Adipocyte (in vitro differentiated cells): ENCODE data around the gene ELANE.
"Not testable (repeated sequence)": the region's sequence is repeated elsewhere in the genome, so short reads cannot be mapped to it uniquely, and the experiment has no call there.

Source experiments
- DNase-seq: peaks from one replicate; pipeline ENCODE4 v3.0.0-alpha.2; 2015; ENCODE audit warnings: low read depth
- H3K27me3 ChIP-seq: replicated peaks from 2 replicates; pipeline ENCODE4 v1.7.0; 2013; ENCODE audit warnings: mild to moderate bottlenecking, low read length, moderate library complexity; ENCODE audit not compliant: control insufficient read depth, insufficient read depth
- H3K36me3 ChIP-seq: 2 replicates; pipeline ENCODE4 v1.7.0; 2013; ENCODE audit warnings: low read length, mild to moderate bottlenecking, moderate library complexity; ENCODE audit not compliant: control insufficient read depth, insufficient read depth, severe bottlenecking
- H3K4me1 ChIP-seq: 2 replicates; pipeline ENCODE4 v1.7.0; 2013; ENCODE audit warnings: mild to moderate bottlenecking, low read length, moderate library complexity; ENCODE audit not compliant: control insufficient read depth, insufficient read depth
- H3K4me3 ChIP-seq: 2 replicates; pipeline ENCODE4 v1.7.0; 2013; ENCODE audit warnings: mild to moderate bottlenecking, low read length, moderate library complexity
- H3K9ac ChIP-seq: 2 replicates; pipeline ENCODE4 v1.7.0; 2013; ENCODE audit warnings: mild to moderate bottlenecking, low read length, moderate library complexity
- H3K9me3 ChIP-seq: 2 replicates; pipeline ENCODE4 v1.7.0; 2013; ENCODE audit warnings: mild to moderate bottlenecking, low read length, moderate library complexity; ENCODE audit not compliant: control insufficient read depth

The ELANE gene

DNA sequence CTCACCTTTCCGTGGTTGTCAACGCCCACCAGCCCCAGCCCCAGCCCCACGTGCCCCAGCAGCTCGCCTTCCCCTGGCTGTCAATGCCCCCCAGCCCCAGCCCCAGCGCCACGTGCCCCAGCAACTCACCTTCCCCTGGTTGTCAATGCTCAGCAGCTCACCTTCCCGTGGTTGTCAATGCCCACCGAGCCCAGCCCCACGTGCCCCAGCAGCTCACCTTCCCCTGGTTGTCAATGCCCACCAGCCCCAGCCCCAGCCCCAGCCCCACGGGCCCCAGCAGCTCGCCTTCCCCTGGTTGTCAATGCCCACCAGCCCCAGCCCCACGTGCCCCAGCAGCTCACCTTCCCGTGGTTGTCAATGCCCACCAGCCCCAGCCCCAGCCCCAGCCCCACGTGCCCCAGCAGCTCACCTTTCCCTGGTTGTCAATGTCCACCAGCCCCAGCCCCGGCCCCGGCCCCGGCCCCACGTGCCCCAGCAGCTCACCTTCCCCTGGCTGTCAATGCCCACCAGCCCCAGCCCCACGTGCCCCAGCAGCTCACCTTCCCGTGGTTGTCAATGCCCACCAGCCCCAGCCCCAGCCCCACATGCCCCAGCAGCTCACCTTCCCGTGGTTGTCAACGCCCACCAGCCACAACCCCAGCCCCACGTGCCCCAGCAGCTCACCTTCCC lies 26.0 kb downstream of the ELANE start:
- not testable (repeated sequence) for DNase-seq, H3K9me3 ChIP-seq, H3K4me3 ChIP-seq, H3K9ac ChIP-seq, H3K27me3 ChIP-seq, H3K4me1 ChIP-seq
- peaks cover 48% of the 10 kb centered on the region for H3K36me3 ChIP-seq

DNA sequence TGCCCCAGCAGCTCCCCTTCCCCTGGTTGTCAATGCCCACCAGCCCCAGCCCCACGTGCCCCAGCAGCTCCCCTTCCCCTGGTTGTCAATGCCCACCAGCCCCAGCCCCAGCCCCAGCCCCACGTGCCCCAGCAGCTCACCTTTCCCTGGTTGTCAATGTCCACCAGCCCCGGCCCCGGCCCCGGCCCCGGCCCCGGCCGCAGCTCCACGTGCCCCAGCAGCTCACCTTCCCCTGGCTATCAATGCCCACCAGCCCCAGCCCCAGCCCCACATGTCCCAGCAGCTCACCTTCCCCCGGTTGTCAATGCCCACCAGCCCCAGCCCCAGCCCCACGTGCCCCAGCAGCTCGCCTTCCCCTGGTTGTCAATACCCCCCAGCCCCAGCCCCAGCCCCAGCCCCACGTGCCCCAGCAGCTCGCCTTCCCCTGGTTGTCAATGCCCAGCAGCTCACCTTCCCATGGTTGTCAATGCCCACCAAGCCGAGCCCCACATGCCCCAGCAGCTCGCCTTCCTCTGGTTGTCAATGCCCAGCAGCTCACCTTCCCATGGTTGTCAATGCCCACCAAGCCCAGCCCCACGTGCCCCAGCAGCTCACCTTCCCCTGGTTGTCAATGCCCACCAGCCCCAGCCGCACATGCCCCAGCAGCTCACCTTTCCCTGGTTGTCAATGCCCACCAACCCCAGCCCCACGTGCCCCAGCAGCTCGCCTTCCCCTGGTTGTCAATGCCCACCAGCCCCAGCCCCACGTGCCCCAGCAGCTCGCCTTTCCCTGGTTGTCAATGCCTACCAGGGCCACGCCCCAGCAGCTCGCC lies 26.9 kb downstream of the ELANE start:
- H3K4me1 ChIP-seq, H3K27me3 ChIP-seq, DNase-seq, H3K9me3 ChIP-seq, H3K4me3 ChIP-seq, H3K9ac ChIP-seq: not testable (repeated sequence)
- peaks cover 53% of the 10 kb centered on the region for H3K36me3 ChIP-seq

DNA sequence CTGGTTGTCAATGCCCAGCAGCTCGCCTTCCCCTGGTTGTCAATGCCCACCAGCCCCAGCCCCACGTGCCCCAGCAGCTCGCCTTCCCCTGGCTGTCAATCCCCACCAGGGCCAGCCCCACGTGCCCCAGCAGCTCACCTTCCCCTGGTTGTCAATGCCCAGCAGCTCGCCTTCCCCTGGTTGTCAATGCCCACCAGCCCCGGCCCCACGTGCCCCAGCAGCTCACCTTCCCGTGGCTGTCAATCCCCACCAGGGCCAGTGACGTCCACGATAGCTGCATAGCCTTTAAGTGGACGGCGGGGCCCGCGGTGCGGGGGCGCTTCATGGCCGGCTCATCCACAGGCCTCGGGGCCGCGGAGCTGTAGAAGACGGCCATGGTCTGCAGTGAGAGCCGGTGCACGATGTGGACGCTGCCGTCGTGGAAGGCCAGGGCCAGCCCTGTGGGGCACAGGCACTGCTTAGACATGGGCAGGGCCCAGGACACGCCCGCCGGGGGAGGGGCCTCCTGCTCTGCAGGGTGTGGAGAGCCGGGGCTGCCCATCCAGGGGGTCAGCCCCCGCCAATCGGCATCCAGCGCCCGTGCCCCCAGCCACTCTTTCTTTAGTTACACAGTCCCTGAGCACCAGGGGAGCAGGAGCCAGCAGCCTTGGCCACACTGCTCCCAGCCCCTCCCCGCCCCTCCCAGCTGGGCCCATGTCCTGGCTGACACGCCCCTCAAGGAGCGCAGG lies 27.8 kb downstream of the ELANE start:
- Histone ChIP-seq H3K4me1 (no peaks in the 10 kb centered on the region), H3K36me3 (peaks cover 53% of the 10 kb centered on the region), H3K9ac (no peak overlapping the region), H3K27me3 (no peaks in the 10 kb centered on the region), H3K9me3 (no peaks in the 10 kb centered on the region), H3K4me3 (no peak overlapping the region)
- no peak for DNase-seq

DNA sequence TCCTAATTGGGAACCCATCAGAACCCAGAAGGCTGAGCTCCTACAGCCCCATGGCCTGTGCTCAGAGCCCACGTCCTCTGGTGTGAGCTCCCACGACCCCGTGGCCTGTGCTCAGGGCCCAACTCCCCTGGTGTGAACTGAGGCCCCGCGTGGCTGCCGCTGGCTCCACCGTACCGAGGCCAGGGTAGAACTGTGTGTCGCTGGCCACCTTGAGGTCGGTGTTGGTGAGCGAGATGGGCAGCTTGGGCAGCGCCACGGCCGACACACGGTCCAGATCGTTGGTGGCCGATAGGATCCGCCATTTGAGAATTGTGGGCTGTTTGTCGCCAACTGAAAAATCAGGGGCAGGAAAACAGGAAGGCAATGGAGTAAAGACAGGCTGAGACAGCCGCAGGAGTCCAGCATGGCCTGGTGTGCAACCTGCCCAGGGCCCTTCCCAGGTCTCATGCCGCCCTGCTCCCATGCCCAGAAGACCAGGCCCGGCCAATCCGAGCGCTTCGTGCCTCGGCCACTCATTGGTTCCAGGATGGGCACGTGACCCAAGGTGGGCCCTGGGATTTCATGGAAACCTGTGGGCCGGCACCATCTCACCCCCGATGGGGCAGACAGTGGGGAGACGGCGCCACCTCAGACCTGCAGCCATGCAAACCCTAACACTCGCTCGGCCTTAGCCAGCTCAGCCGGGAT lies 29.4 kb downstream of the ELANE start:
- Histone ChIP-seq H3K4me3 (no peak overlapping the region), H3K4me1 (no peaks in the 10 kb centered on the region), H3K36me3 (peaks cover 53% of the 10 kb centered on the region), H3K9ac (no peak overlapping the region), H3K9me3 (no peaks in the 10 kb centered on the region), H3K27me3 (no peaks in the 10 kb centered on the region)
- DNase-seq: no peak

DNA sequence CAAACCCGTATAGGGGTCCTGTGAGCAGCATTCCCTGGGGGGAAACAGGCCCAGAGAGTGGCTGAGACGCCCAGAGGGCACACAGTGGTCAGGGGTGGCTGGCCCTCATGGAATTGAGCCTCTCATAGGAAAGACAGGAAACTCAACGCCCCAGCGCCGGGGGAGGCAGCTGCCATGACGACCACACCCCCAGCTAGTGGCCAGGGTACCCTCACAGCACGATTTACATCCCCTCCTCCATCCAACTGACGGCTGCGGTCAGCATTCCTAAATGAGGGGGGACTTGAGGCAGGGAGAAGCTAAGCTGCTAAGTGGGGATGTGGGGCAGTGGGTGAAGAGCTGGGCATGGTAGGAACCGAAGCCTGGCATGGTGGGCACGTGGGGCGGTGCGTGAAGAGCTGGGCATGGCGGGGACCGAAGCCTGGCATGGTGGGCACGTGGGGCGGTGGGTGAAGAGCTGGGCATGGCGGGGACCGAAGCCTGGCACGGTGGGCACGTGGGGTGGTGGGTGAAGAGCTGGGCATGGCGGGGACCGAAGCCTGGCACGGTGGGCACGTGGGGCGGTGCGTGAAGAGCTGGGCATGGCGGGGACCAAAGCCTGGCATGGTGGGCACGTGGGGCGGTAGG lies 30.9 kb downstream of the ELANE start:
- no peak for DNase-seq
- no peaks in the 10 kb centered on the region for H3K4me1 ChIP-seq
- H3K36me3 ChIP-seq: peaks cover 54% of the 10 kb centered on the region
- no peaks in the 10 kb centered on the region for H3K9me3 ChIP-seq
- no peak overlapping the region for H3K4me3 ChIP-seq
- no peaks in the 10 kb centered on the region for H3K27me3 ChIP-seq
- no peak overlapping the region for H3K9ac ChIP-seq

DNA sequence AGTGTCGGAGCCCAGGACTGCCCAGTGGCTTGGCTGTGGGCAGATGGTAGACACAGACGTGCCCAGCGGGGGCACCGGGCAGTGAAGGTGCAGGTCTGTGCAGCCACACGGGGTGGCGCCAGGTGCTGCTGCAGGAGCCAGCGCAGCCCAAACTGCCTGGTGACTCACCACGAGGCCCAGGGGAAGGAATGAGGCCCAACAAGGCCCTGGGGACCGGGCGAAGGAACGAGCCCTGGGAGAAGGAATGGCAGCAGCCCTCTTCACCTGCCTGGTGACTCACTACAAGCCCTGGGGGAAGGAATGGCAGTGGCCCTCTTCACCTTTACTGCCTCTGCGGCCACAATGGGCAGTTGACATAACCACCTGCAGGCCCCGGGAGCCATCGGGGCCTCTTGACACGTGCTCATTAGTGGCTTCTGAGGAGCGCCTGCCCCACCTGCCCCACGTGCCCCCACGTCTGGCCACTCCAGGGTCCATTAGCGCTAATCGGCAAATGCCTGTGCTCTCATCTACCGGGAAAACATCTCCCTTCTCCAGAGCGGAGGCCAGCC lies 31.6 kb downstream of the ELANE start:
- Histone ChIP-seq H3K4me1 (no peaks in the 10 kb centered on the region), H3K36me3 (peaks cover 54% of the 10 kb centered on the region), H3K4me3 (no peak overlapping the region), H3K9me3 (no peaks in the 10 kb centered on the region), H3K9ac (no peak overlapping the region), H3K27me3 (no peaks in the 10 kb centered on the region)
- no peak for DNase-seq

DNA sequence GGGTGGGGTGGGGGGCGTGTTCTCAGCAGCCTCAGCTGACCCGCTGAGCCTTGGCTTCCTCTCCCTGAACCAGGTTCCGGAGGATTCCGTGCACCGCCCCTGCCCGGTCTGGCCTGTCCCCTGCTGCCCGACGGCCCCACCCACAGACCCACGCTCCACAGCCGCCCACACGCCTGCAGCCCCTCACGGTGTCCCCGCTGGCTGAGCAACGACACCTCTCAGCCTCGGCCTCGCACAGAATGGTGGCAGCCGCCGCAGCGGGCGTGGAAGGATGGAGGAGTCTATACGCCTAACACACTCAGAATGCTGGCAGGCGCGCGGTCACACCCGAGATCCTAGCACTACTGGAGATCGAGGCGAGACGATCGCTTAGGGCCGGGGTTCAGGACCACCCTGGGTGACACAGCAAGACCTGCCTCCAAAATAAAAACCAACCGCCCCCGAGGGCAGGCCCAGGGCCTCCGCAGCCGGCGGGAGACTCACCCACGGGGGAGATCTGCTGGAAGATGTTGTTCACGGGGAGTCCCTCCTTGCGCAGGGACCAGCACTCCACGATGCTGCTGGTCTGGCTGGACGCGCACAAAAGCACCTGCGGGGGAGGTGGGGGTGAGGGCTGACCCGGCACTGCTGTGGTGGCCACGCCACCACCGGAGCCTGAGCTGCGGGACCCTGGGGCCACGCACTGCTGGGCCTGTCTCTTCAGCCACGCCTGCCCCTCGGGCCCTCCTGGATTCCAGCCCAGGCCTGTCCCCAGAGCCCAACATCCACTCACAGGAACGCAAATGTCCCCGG lies 32.5 kb downstream of the ELANE start:
- H3K27me3 ChIP-seq: no peaks in the 10 kb centered on the region
- H3K4me3 ChIP-seq: no peak overlapping the region
- peaks cover 59% of the 10 kb centered on the region for H3K36me3 ChIP-seq
- no peak overlapping the region for H3K9ac ChIP-seq
- no peaks in the 10 kb centered on the region for H3K4me1 ChIP-seq
- no peaks in the 10 kb centered on the region for H3K9me3 ChIP-seq
- DNase-seq: no peak

DNA sequence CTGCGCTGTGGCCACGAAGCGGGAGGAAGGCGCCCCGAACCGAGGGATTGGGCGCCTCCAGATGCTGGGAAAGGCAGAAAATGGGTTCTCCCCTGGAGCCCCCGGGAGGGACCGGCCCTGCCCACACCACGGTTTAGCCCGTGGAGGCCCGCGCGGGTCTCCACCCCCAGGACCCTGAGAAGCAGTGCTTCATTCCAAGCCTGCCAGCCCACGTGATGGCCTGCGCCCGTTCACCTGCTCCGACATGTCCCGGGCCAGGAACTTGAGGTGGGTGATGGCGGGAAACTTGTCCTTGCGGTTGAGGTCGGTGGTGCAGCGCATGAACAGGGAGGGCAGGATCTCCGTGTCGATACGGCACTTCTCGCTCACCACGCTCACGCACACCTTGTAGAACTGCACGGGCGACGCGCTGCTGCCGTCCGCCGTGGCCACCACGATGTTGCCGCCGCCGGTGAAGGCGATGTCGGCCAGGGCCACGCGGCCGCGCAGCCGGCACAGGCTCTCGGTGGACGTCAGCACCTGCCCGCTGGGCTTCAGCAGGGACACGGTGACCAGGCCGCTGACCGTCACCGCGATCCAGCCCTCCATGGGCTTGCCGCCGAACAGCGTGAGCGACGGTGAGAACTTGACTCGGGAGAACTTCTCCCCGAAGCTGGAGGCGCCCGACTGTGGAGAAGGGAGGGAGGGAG lies 33.6 kb downstream of the ELANE start:
- H3K9me3 ChIP-seq: no peaks in the 10 kb centered on the region
- no peaks in the 10 kb centered on the region for H3K4me1 ChIP-seq
- H3K27me3 ChIP-seq: no peaks in the 10 kb centered on the region
- H3K36me3 ChIP-seq: peaks cover 63% of the 10 kb centered on the region
- no peak overlapping the region for H3K4me3 ChIP-seq
- DNase-seq: no peak
- no peak overlapping the region for H3K9ac ChIP-seq

DNA sequence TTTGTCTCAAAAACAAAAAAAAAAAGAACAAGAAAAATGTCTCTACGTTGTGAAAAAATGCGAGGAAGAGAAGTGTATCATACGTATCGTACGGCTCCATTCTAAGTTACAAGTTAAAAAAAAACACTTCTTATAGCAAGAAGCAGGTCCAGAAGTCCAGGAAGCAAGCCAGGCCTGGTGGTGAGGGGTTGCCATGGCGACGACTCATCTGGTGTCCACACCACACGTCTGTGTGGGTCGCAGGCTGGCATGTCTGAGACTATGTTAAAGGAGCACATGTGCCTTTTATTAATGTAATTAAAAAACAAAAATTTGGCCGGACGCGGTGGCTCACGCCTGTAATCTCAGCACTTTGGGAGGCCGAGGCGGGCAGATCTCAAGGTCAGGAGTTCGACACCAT lies 35.0 kb downstream of the ELANE start:
- H3K27me3 ChIP-seq: no peaks in the 10 kb centered on the region
- H3K36me3 ChIP-seq: peaks cover 51% of the 10 kb centered on the region
- H3K9ac ChIP-seq: no peak overlapping the region
- DNase-seq: peak; percentile 67
- no peaks in the 10 kb centered on the region for H3K4me1 ChIP-seq
- no peak overlapping the region for H3K4me3 ChIP-seq
- no peaks in the 10 kb centered on the region for H3K9me3 ChIP-seq

DNA sequence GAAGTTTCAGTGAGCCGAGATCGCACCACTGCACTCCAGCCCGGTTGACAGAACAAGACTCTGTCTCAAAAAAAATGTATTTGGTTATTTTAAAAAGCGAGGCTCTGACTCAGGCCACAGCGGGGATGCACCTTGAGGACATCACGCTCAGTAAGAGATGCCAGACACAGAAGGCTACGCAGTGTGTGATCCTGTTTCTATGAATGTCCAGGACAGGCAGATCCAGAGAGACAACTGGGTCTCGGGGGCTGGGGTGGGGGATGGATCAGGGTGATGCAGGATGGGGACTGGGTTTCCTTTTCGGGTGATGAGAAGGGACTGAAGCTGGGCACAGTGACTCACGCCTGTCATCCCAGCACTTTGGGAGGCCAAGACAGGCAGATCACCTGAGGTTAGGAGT lies 35.5 kb downstream of the ELANE start:
- Histone ChIP-seq H3K4me1 (no peaks in the 10 kb centered on the region), H3K9ac (no peak overlapping the region), H3K4me3 (no peak overlapping the region), H3K36me3 (peaks cover 46% of the 10 kb centered on the region), H3K9me3 (no peaks in the 10 kb centered on the region), H3K27me3 (no peaks in the 10 kb centered on the region)
- DNase-seq: no peak
